ENCODE results near the gene CIB1.
"Not testable (repeated sequence)": the region's sequence is repeated elsewhere in the genome, so short reads cannot be mapped to it uniquely, and the experiment has no call there.

CIB1 gene

DNA sequence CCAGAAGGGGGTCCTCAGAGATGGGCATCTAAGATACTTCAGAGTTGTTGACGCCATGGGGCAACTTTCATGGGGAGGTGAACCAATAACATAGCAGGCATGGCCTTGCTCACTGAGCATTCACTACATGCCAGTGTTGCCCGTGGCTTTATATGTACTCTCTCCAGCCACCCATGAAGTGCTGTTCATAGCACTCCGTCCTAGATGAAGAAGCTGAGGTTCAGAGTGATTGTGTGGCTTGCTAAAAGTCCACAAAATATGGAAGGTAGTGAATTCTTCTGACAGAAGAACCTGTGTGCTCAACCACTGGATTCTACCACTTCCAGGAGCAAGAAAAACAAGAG is 42.4 kb downstream of the CIB1 start:
- peak; percentile 26 for DNase-seq

DNA sequence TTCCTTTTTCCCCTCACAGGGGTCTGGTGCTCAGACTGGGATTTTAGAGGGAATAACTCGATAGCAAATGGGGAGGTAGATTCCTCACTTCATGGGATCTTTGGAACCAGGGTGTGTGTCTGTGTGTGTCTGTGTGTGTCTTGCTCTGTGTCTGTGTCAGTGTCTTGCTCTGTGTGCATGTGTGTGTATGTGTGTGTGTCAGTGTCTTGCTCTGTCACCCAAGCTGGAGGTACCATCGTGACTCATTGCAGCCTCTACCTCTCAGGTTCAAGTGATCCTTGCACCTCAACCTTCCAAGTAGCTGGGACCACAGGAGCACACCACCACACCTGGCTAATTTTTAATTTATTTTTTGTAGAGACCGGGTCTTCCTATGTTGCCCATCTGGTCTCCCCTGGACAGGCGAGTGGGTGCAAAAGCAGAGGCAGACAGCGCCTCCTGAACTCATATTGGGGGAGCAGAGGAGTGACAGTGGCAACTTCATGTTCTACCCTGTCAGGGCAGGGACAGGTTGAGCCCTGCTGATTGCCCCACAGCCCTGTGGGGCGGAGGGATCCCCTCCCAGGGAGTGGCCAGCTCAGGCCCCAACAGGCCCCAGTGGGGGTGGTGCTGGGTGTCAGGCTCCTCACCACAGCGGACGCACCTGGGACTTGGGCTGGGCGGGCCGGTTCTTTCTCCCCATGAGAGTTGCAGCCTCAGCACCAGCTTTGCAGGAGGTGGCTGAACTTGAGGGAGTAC is 43.0 kb downstream of the CIB1 start:
- DNase-seq: no peak

DNA sequence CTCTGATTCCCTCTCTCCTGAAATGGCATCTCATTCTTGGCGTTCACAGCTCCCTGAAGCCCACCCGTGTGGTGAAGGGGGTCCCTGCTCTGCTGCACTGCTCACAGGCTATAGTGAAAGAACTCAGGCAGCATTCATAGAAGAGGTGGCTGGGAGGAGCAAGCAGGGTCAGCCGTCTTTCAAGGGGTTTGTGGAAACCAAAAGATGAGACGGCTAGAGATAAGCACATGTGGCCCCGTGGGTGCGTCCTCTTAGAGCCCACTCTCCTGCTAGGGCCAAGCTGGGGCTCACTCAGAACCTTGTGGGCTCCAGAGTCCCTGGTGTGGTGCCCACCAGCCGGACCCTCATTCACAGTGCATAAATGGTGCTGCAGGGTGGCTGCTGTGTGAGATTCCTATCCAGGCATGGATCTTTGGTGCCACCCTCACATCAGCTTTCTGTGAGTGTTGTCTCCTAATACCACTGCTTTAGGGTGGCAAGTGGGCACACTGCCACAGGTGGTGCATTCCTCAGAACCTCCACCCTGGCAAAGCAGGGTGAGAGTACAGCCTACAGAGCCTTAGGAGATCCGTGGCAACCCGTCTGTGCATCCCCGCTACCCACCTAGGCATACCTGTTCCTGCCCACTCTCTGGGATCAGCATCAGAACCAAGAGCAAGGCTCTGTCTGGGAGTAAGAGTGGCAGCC is 43.8 kb downstream of the CIB1 start:
- DNase-seq: no peak

DNA sequence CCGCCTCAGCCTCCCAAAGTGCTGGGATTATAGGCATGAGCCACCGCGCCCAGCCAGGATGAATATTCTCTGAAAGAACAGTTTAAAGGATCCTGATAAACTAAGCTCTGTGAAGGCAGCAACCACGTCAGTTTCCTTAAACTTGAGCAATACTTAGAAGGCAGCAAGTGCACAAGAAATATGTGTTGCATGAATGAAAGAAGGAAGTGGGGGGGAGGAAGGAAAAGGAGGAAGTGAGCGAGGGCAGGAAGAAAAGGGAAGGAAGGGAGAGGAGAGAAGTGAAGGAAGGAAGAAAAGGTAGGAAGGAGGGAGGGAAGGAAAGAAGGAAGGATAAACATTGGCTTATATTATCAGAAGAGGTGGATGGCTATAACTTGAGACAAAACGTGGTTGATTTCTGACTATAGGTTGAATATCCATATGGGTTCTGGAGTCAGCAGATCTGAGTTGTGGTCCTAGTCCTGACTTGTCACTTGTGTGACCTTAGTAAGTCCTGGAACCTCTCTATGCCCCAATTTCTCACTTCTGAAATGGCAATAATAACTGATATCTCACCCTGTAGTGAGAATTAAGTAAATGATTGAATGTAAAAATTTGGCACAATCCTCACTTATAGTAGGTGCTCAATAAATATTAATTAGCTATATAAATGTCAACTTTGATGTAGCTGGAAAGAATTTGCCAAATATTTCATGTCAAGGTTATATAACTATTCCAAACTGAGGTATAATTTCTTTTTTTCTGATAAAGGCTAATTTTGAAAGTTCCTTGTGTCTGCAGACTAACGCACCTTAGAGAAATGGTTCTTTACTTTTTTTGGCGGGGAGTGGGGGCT is 44.6 kb downstream of the CIB1 start:
- DNase-seq: no peak

DNA sequence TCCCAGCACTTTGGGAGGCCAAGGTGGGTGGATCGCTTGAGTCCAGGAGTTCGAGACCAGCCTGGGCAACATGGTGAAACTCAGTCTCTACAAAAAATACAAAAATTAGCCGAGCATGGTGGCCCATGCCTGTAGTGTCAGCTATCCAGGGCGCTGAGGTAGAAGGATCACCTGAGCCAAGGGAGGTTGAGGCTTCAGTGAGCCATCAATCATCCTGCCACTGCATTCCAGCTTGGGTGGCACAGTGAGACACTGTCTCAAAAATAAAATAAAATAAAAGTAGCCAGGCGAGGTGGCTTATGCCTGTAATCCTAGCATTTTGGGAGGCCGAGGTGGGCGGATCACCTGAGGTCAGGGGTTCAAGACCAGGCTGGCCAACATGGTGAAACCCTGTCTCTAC is 45.7 kb downstream of the CIB1 start:
- DNase-seq: not testable (repeated sequence)

DNA sequence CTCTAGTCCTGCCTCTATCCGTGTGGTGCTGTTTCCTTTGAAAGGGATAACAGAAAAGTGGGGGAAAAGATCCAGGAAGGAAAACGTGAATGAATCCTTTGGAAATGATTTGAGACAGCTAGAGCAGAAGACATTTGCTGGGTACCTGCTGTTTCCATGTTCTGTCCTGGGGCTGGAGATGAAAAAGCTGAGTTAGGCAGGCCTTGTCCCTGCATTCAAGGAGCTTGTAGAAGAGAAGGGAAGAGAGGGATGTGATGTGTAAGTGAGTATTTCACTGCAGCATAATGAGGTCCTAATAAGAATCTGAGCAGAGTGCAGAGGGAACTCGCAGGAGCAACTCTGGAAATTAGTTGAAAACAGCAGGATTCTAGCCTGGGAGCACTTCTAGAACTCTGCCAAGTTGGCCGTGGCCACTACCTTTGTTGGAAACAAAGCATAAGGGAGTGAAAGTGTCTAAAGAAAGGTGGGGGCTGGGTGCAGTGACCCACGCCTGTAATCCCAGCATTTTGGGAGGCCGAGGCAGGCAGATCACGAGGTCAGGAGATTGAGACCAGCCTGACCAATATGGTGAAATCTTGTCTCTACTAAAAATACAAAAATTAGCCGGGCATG is 46.4 kb downstream of the CIB1 start:
- no peak for DNase-seq

DNA sequence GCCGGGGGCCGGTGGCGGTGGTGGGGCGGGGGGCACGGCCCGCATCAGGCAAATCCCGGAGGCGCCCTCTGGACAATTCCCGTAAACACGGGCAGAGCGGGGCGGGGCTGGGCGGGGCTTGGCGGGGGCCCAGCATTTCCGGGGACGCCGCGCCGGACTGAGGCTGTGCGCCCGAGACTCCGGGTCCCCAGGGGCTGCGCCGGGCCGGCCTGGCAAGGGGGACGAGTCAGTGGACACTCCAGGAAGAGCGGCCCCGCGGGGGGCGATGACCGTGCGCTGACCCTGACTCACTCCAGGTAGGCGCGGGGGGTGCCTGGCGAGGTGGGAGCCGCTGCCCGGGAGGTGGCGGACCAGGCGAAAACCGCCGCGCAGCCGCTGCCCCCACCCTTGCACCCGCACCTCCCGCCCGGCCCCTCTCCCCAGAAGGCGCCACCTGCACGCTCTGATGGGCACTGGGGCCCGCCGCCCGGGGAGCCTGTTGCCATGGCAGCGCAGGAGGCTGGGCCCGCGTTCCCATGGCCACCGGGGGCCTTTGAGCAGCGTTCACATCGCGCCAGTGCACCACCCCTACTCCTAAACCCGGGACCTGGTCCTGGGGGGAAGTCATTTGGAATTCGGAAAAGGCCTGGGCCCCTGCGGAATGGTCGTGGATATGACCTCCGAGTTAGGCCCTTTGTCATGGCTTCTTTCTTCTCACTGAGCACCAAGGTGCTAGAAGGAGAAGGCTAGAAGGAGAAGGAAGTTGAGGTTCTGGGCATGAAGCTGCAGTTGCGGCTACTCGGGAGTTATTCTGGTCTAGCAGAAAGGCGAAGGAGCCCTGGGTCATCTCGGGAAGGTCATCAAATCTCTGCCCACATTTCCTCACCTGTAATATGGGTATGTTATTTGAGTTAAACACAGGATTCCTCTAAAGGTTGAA is 48.7 kb downstream of the CIB1 start:
- peak; percentile 87 for DNase-seq

DNA sequence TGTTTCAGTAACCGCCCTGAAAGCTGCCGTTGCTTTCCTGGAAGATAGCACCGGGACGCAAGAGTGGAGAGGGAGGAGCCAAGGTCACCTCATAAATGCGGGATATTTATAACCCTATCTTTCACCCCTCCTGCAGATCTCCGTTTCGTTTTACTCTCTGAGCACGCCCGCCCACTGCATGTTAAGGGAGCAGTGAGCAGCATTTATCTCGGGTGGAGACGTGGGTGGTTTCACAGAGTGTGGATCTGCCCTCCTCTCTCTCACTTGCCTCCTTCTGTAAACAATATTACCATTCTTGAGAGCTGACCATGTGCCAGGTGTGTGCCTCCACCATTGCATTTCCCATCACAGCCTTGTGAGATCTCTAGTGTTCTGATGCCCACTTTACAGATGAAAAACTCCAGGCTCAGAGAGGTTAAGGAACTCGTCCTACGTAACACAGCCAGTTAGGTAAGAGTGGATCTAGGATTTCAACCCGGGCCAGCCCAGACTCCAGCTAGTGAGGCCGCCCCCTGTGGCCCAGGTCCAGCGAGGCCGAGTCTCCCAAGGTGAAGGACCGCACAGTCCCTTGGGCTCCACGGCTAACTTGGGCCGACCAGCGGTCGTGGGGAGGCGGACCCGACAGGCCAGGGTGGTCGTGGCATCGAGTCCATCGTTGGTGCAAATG is 49.5 kb downstream of the CIB1 start:
- peak; percentile 89 for DNase-seq

DNA sequence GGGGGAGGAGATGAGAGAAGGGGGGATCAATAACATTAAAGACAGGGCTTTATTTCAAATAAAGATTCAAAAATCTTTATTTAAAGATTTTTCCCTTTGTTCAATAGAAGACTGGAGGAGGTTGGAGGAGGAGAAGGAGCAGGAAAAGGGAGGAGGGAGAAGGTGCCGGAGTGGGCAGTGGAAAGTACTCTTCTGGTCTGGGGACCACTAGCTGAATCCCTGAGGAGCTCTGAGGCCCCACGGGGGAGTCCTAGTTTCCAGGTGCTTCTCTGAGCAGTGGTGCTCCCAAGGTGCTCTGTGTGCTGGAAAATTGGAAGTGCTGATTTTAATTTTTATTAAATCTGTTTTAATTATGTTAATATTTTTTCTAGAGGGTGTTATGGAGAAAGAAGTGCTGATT is 52.0 kb downstream of the CIB1 start:
- no peak for DNase-seq

All from DMS53 (cell line).